ENCODE data around the gene HMGN4. TPM values are rescaled to one million over a fixed set of nuclear protein-coding genes. Genes with fewer than 3 reads are reported as not detected.

HMGN4 gene
- total and polyA plus RNA-seq, 9 of the 15 experiments (the other 6 are each of a cell fraction or from before 2014, with no cell fraction given): 35.4 to 134 (median 94.1) TPM

- TF ChIP-seq FOXJ2 (tag; IDR thresholded peaks at IDR 0.05) (peak; percentile 61), SREBF1 (IDR thresholded peaks at IDR 0.05; ENCODE audit: borderline replicate concordance, low read depth, low read length) (no peak), MEIS2 (IDR thresholded peaks at IDR 0.05; ENCODE audit: partially characterized antibody) (no peak), PHF8 (IDR thresholded peaks at IDR 0.05; ENCODE audit: borderline replicate concordance, low read length) (0 out of 2 replicates have a peak, but pooled peaks have one; percentile 6), MAX (CRISPR knock-in tag; IDR thresholded peaks at IDR 0.05) (no peak), ATF2 (CRISPR knock-in tag; IDR thresholded peaks at IDR 0.05) (no peak), NFRKB (IDR thresholded peaks at IDR 0.05; ENCODE audit: low read depth) (no peak), ZFP36 (IDR thresholded peaks at IDR 0.05; ENCODE audit: low read depth, low read length, partially characterized antibody) (no peak), ZNF431 (CRISPR knock-in tag; IDR thresholded peaks at IDR 0.05) (no peak), TAF7 (tag; IDR thresholded peaks at IDR 0.05) (no peak), ZNF79 (CRISPR knock-in tag; IDR thresholded peaks at IDR 0.05; ENCODE audit: low read depth) (no peak), GTF2F1 (IDR thresholded peaks at IDR 0.05; ENCODE audit: low read depth, low read length) (no peak), ASH1L (IDR thresholded peaks at IDR 0.05; ENCODE audit: borderline replicate concordance, low read depth, partially characterized antibody) (peak; percentile 21), SMAD2 (IDR thresholded peaks at IDR 0.05; ENCODE audit: low read depth, low read length) (no peak), ZZZ3 (IDR thresholded peaks at IDR 0.05) (no peak), BDP1 (IDR thresholded peaks at IDR 0.05; ENCODE audit: insufficient read depth, insufficient read length) (peak; percentile 42), NCOA4 (IDR thresholded peaks at IDR 0.05; ENCODE audit: partially characterized antibody) (no peak), CHD4 (IDR thresholded peaks at IDR 0.05; ENCODE audit: insufficient read depth, insufficient replicate concordance, low read depth, low read length, poor library complexity, severe bottlenecking) (no peak), USF2 (CRISPR knock-in tag; IDR thresholded peaks at IDR 0.05) (no peak), FOXO4 (CRISPR knock-in tag; IDR thresholded peaks at IDR 0.05) (no peak), MEF2D (tag; conservative IDR thresholded peaks at IDR 0.05; ENCODE audit: low read depth) (peak; percentile 29; the same call in 1 of the 2 replicates), ZHX1 (conservative IDR thresholded peaks at IDR 0.05; ENCODE audit: low read length) (no peak; the same call in 1 of the 2 replicates)
Measured at GRCh38 chr6:26520850-26521599, 17.1 kb upstream of the HMGN4 start (continued).

All from K562 (cell line).